ENCODE results near the gene DOP1B. TPM values are rescaled to one million over a fixed set of nuclear protein-coding genes. Genes with fewer than 3 reads are reported as not detected.

The DOP1B gene
- total and polyA plus RNA-seq, 2 of the 4 experiments (the other 2 are of a cell fraction): 8.8 to 13.0 TPM

DNA sequence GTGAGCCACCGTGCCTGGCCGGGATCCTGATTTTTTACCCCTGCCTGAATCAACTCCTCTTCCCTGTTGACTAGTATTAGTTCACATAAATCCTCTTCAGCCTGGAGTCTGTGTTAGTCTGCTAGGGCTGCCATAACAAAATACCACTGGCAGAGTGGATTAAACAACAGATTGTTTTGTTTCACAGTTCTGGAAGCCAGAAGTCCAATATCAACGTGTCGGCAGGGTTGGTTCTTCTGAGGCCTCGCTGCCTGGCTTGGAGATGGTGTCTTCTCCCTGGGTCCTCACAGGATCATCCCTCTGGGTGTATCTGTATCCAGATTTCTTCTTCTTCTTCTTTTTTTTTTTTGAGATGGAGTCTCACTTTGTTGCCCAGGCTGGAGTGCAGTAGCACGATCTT lies 18.2 kb downstream of the DOP1B start:
- DNase-seq: no peak
- CTCF ChIA-PET: interaction anchor here (0.7 kb wide), 1 partner anchor 12 kb away, joined by 3 read pairs; no protein-coding TSS in a partner anchor

More for the DNA sequence above, 18.2 kb downstream of the DOP1B start:
- Histone ChIP-seq H4K91ac (ENCODE audit: insufficient read depth, low read depth, low read length) (no peak overlapping the region), H3K9ac (ENCODE audit: low read depth, low read length) (no peak overlapping the region), H3K23ac (ENCODE audit: low read depth, low read length) (no peak overlapping the region), H2BK15ac (ENCODE audit: low read depth, low read length) (no peak overlapping the region), H4K5ac (ENCODE audit: low read depth, low read length) (no peak overlapping the region), H3K9me1 (ENCODE audit: insufficient read depth, low read length) (peaks cover 21% of the 10 kb centered on the region), H2AFZ (replicated peaks; ENCODE audit: low read length, poor library complexity) (no peak overlapping the region), H3K27ac (ENCODE audit: insufficient read depth, low read length) (no peak overlapping the region), H4K8ac (ENCODE audit: low read depth in 2 of 2, low read length in 2 of 2) (no peak overlapping the region), H3K4me2 (ENCODE audit: low read depth, low read length) (no peak overlapping the region), H4K20me1 (ENCODE audit: insufficient read depth, low read length) (peaks cover 9% of the 10 kb centered on the region; the same call in 1 of the 2 replicates), H2BK120ac (ENCODE audit: low read depth, low read length) (no peak overlapping the region), H3K9me3 (ENCODE audit: control insufficient read depth, insufficient read depth, low read length) (peaks cover 3% of the 10 kb centered on the region; the same call in 1 of the 2 replicates), H2BK20ac (ENCODE audit: low read depth, low read length) (no peak overlapping the region), H2AK5ac (ENCODE audit: low read depth, low read length) (no peak overlapping the region), H3K14ac (replicated peaks; ENCODE audit: low read depth, low read length) (no peak overlapping the region), H3K4ac (ENCODE audit: low read depth, low read length) (no peak overlapping the region), H3K27me3 (ENCODE audit: control insufficient read depth, insufficient read depth, low read length) (no peaks in the 10 kb centered on the region), H2BK5ac (ENCODE audit: low read depth, low read length, poor library complexity, severe bottlenecking) (no peak overlapping the region), H2AK9ac (replicated peaks; ENCODE audit: low read depth, low read length, poor library complexity) (no peak overlapping the region), H3K18ac (ENCODE audit: low read depth, low read length) (no peak overlapping the region), H3K36me3 (ENCODE audit: control insufficient read depth, insufficient read depth, low read length) (peaks cover 1% of the 10 kb centered on the region; the same call in 1 of the 2 replicates), H3K79me1 (ENCODE audit: low read depth in 1 of 2, low read length in 2 of 2) (peaks cover 11 to 44% of the 10 kb centered on the region in 2 experiments; a peak in 3 of 4 replicates), H3K56ac (ENCODE audit: extremely low read depth, insufficient read depth, low read length) (no peak overlapping the region), H3K4me1 (ENCODE audit: control insufficient read depth, insufficient read depth, low read length) (peaks cover 9% of the 10 kb centered on the region), H3K4me3 (ENCODE audit: insufficient read depth, low read depth, low read length) (no peak overlapping the region)
- no CpG with 5 or more reads among the region's 6 CpGs for WGBS, 2 experiments (ENCODE audit: extremely low coverage in 2 of 2, insufficient read length in 1 of 2)
- TF ChIP-seq, protein P1, sequence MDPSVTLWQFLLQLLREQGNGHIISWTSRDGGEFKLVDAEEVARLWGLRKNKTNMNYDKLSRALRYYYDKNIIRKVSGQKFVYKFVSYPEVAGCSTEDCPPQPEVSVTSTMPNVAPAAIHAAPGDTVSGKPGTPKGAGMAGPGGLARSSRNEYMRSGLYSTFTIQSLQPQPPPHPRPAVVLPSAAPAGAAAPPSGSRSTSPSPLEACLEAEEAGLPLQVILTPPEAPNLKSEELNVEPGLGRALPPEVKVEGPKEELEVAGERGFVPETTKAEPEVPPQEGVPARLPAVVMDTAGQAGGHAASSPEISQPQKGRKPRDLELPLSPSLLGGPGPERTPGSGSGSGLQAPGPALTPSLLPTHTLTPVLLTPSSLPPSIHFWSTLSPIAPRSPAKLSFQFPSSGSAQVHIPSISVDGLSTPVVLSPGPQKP (IDR thresholded peaks at IDR 0.05; ENCODE audit: borderline replicate concordance, low read depth, low read length): no peak
- TF ChIP-seq CHD1 (IDR thresholded peaks at IDR 0.05; ENCODE audit: low read depth, low read length) (no peak), MXI1 (IDR thresholded peaks at IDR 0.05; ENCODE audit: borderline replicate concordance, low read depth, low read length) (no peak), FOS (IDR thresholded peaks at IDR 0.05; ENCODE audit: low read depth, low read length) (no peak), MAZ (IDR thresholded peaks at IDR 0.05; ENCODE audit: borderline replicate concordance, low read depth, low read length) (no peak), CEBPB (IDR thresholded peaks at IDR 0.05; ENCODE audit: low read depth, low read length) (no peak), RAD21 (IDR thresholded peaks at IDR 0.05; ENCODE audit: low read length) (no peak), SMC3 (IDR thresholded peaks at IDR 0.05; ENCODE audit: low read depth, low read length) (no peak), RFX5 (IDR thresholded peaks at IDR 0.05; ENCODE audit: low read depth, low read length) (no peak), POLR2A (IDR thresholded peaks at IDR 0.05; ENCODE audit: low read depth, low read length) (no peak), MAFK (IDR thresholded peaks at IDR 0.05; ENCODE audit: low read depth, low read length) (no peak), NFE2L2 (IDR thresholded peaks at IDR 0.05; ENCODE audit: low read depth, low read length) (no peak), RCOR1 (IDR thresholded peaks at IDR 0.05; ENCODE audit: insufficient replicate concordance, low read length) (no peak), BHLHE40 (IDR thresholded peaks at IDR 0.05; ENCODE audit: low read depth, low read length) (no peak)
- TF ChIP-seq, protein P2, sequence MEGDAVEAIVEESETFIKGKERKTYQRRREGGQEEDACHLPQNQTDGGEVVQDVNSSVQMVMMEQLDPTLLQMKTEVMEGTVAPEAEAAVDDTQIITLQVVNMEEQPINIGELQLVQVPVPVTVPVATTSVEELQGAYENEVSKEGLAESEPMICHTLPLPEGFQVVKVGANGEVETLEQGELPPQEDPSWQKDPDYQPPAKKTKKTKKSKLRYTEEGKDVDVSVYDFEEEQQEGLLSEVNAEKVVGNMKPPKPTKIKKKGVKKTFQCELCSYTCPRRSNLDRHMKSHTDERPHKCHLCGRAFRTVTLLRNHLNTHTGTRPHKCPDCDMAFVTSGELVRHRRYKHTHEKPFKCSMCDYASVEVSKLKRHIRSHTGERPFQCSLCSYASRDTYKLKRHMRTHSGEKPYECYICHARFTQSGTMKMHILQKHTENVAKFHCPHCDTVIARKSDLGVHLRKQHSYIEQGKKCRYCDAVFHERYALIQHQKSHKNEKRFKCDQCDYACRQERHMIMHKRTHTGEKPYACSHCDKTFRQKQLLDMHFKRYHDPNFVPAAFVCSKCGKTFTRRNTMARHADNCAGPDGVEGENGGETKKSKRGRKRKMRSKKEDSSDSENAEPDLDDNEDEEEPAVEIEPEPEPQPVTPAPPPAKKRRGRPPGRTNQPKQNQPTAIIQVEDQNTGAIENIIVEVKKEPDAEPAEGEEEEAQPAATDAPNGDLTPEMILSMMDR (conservative IDR thresholded peaks at IDR 0.05; ENCODE audit: low read depth, low read length): no peak
- TF ChIP-seq, protein P3, sequence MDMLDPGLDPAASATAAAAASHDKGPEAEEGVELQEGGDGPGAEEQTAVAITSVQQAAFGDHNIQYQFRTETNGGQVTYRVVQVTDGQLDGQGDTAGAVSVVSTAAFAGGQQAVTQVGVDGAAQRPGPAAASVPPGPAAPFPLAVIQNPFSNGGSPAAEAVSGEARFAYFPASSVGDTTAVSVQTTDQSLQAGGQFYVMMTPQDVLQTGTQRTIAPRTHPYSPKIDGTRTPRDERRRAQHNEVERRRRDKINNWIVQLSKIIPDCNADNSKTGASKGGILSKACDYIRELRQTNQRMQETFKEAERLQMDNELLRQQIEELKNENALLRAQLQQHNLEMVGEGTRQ (IDR thresholded peaks at IDR 0.05; ENCODE audit: low read depth, low read length): no peak
- no TSS peak for BruUV-seq (replicated peaks)
- intact Hi-C loops (cut with micrococcal nuclease) (no loop called here), dilution Hi-C loops (cut with HindIII; ENCODE audit: low sequenced_read_pairs, unreplicated experiment) (no loop called here), in situ Hi-C loops (cut with MboI; ENCODE audit: low sequenced_read_pairs) (no loop called here)
- POLR2A ChIA-PET (ENCODE audit: unreplicated experiment): no interaction called here
- ATAC-seq (ENCODE audit: low read depth): no peak

All from IMR-90 (cell line).